ENCODE measurements around the gene PROX2. TPM values are rescaled to one million over a fixed set of nuclear protein-coding genes. Genes with fewer than 3 reads are reported as not detected.

Gene PROX2
- total RNA-seq, 1 donor from 2014 or later = not detected

- DNase-seq (ENCODE audit: missing footprints) (no peak), ATAC-seq (no peak)
- intact Hi-C loops (cut with DNase I) = no loop called here
Measured at GRCh38 chr14:74888164-74889158, 12.5 kb upstream of the PROX2 start.

GRCh38 chr14:74886001-74886400 lies 10.1 kb upstream of the PROX2 start:
- ATAC-seq = peak; percentile 19
- DNase-seq (ENCODE audit: missing footprints) = no peak
- intact Hi-C loops (cut with DNase I) = no loop called here

GRCh38 chr14:74882103-74882920 lies 6.4 kb upstream of the PROX2 start:
- DNase-seq (ENCODE audit: missing footprints) = peak; percentile 71
- intact Hi-C loops (cut with DNase I) = loop anchor here (2.0 kb wide), 1 partner anchor 22 kb away; no protein-coding TSS in a partner anchor
- peak; percentile 42 for ATAC-seq

- peak; percentile 95 for DNase-seq (ENCODE audit: missing footprints)
- intact Hi-C loops (cut with DNase I) = loop anchor here (2.0 kb wide), 1 partner anchor 21 kb away; no protein-coding TSS in a partner anchor
- peak; percentile 99 for ATAC-seq
Measured at GRCh38 chr14:74881431-74882102, 5.6 kb upstream of the PROX2 start, which contains the start of gene DLST. Gene DLST (plus strand): TSS chr14:74881916. CDS start chr14:74881954, 38 bp downstream.

GRCh38 chr14:74879427-74880182 lies 3.7 kb upstream of the PROX2 start:
- intact Hi-C loops (cut with DNase I) = no loop called here
- ATAC-seq (no peak), DNase-seq (ENCODE audit: missing footprints) (no peak)

- no peak for ATAC-seq
- no peak for DNase-seq (ENCODE audit: missing footprints)
- intact Hi-C loops (cut with DNase I) = no loop called here
Measured at GRCh38 chr14:74875204-74875603, 741 bp downstream of the PROX2 start.

GRCh38 chr14:74871819-74872218 lies 4.1 kb downstream of the PROX2 start:
- DNase-seq (ENCODE audit: missing footprints) = no peak
- ATAC-seq = no peak
- intact Hi-C loops (cut with DNase I) = no loop called here

GRCh38 chr14:74868739-74869138 lies 7.2 kb downstream of the PROX2 start:
- no peak for DNase-seq (ENCODE audit: missing footprints)
- no peak for ATAC-seq
- intact Hi-C loops (cut with DNase I) = no loop called here

GRCh38 chr14:74867673-74868072 lies 8.3 kb downstream of the PROX2 start:
- DNase-seq (ENCODE audit: missing footprints) (no peak), ATAC-seq (peak; percentile 46)
- intact Hi-C loops (cut with DNase I) = no loop called here

- intact Hi-C loops (cut with DNase I) = no loop called here
- DNase-seq (ENCODE audit: missing footprints) (no peak), ATAC-seq (no peak)
Measured at GRCh38 chr14:74866708-74867389, 9.1 kb downstream of the PROX2 start.

- ATAC-seq = no peak
- intact Hi-C loops (cut with DNase I) = no loop called here
- no peak for DNase-seq (ENCODE audit: missing footprints)
Measured at GRCh38 chr14:74865156-74865555, 10.8 kb downstream of the PROX2 start.

GRCh38 chr14:74864198-74864597 lies 11.7 kb downstream of the PROX2 start:
- DNase-seq (ENCODE audit: missing footprints) (no peak), ATAC-seq (no peak)
- intact Hi-C loops (cut with DNase I) = no loop called here

GRCh38 chr14:74863274-74863673 lies 12.7 kb downstream of the PROX2 start:
- DNase-seq (ENCODE audit: missing footprints) (peak; percentile 32), ATAC-seq (peak; percentile 18)
- intact Hi-C loops (cut with DNase I) = no loop called here

GRCh38 chr14:74861734-74862090 lies 14.2 kb downstream of the PROX2 start:
- no peak for ATAC-seq
- intact Hi-C loops (cut with DNase I) = loop anchor here (1.0 to 2.0 kb wide), 3 partner anchors 21 to 227 kb away; no protein-coding TSS in a partner anchor
- DNase-seq (ENCODE audit: missing footprints) = no peak

GRCh38 chr14:74860899-74861733 lies 14.8 kb downstream of the PROX2 start:
- ATAC-seq (peak; percentile 82), DNase-seq (ENCODE audit: missing footprints) (peak; percentile 94)
- intact Hi-C loops (cut with DNase I) = loop anchor here (1.0 to 2.0 kb wide), 3 partner anchors 22 to 228 kb away; no protein-coding TSS in a partner anchor

GRCh38 chr14:74859757-74860552 lies 16.0 kb downstream of the PROX2 start:
- DNase-seq (ENCODE audit: missing footprints) (no peak), ATAC-seq (no peak)
- intact Hi-C loops (cut with DNase I) = loop anchor here (2.0 kb wide), 2 partner anchors 23 to 229 kb away; no protein-coding TSS in a partner anchor
